SK-N-SH (cell line): ENCODE data around the gene TIAM1. TPM values are rescaled to one million over a fixed set of nuclear protein-coding genes. Genes with fewer than 3 reads are reported as not detected.

Source experiments
- CTCF ChIA-PET: fragments of 300-600, 350-600 bp; formaldehyde crosslinking; extraction: SDS; loops from one replicate; lab custom pipeline; 2021; lab: Yijun Ruan, JAX
- POLR2A ChIA-PET: fragments of 350-600 bp; sonication (Branson Sonifier 250); formaldehyde crosslinking; extraction: SDS; loops from one replicate; lab custom pipeline; 2020; ENCODE audit warnings: antibody characterized with exemption, inconsistent platforms; lab: Yijun Ruan, JAX
- DNase-seq: peaks from one replicate; pipeline ENCODE4 v3.0.0; 2012
- H2AFZ ChIP-seq: fragments of 200-600 bp; sonication (generic); 2 replicates; pipeline ENCODE4 v1.8.1; 2016; ENCODE audit warnings: antibody characterized with exemption, mild to moderate bottlenecking, low read depth
- H3F3A ChIP-seq: fragments of 200-600 bp; sonication (generic); replicated peaks from 2 replicates; pipeline ENCODE3; 2016; ENCODE audit warnings: antibody characterized with exemption, mild to moderate bottlenecking; ENCODE audit not compliant: insufficient read depth
- H3K27ac ChIP-seq, 2 experiments: fragments of 200-500 bp in 1 of 2; fragments of 200-600 bp in 1 of 2; sonication (Bioruptor generic) in 1 of 2; sonication (generic), shearing (Covaris generic) in 1 of 2; 2 replicates each; pipeline versions ENCODE4 v1.5.1 to v1.6.1; 2014 to 2016; ENCODE audit warnings: low read depth in 2 of 2, inconsistent platforms in 1 of 2, low read length in 1 of 2, mild to moderate bottlenecking in 1 of 2, mixed read lengths in 1 of 2
- H3K27me3 ChIP-seq: fragments of 200-600 bp; sonication (generic), shearing (Covaris generic); 2 replicates; pipeline ENCODE4 v1.6.1; 2016; ENCODE audit warnings: mixed run types; ENCODE audit not compliant: insufficient read depth
- H3K36me3 ChIP-seq, 2 experiments: fragments of 200-500 bp in 1 of 2; fragments of 200-600 bp in 1 of 2; sonication (Bioruptor generic) in 1 of 2; sonication (generic) in 1 of 2; replicated peaks in 1 of 2; 2 replicates each; pipeline versions ENCODE3 to v1.5.1; 2014 to 2016; ENCODE audit warnings: low read length in 1 of 2, mild to moderate bottlenecking in 1 of 2; ENCODE audit not compliant: insufficient read depth in 2 of 2, control insufficient read depth in 1 of 2
- H3K4me1 ChIP-seq, 2 experiments: fragments of 200-500 bp in 1 of 2; fragments of 200-600 bp in 1 of 2; sonication (Bioruptor generic) in 1 of 2; sonication (generic), shearing (Covaris generic) in 1 of 2; 2 replicates each; pipeline versions ENCODE4 v1.5.1 to v1.6.1; 2014 to 2016; ENCODE audit warnings: low read depth in 1 of 2, low read length in 1 of 2, mixed run types in 1 of 2; ENCODE audit not compliant: insufficient read depth in 2 of 2, control insufficient read depth in 1 of 2
- H3K4me2 ChIP-seq: fragments of 200-600 bp; sonication (generic), shearing (Covaris generic); 2 replicates; pipeline ENCODE4 v1.6.1; 2017; ENCODE audit warnings: mixed run types
- H3K4me3 ChIP-seq, 2 experiments: fragments of 200-500 bp in 1 of 2; fragments of 200-600 bp in 1 of 2; sonication (Bioruptor generic) in 1 of 2; sonication (generic), shearing (Covaris generic) in 1 of 2; 2 replicates each; pipeline versions ENCODE4 v1.5.1 to v1.8.1; 2014 to 2016; ENCODE audit warnings: low read depth in 2 of 2, inconsistent platforms in 1 of 2, low read length in 1 of 2, mild to moderate bottlenecking in 1 of 2, mixed read lengths in 1 of 2, moderate library complexity in 1 of 2
- H3K79me2 ChIP-seq: fragments of 200-600 bp; sonication (generic); 2 replicates; pipeline ENCODE4 v1.8.1; 2017; ENCODE audit warnings: mild to moderate bottlenecking; ENCODE audit not compliant: insufficient read depth
- H3K9ac ChIP-seq: fragments of 200-600 bp; sonication (generic); 2 replicates; pipeline ENCODE4 v1.6.1; 2017; ENCODE audit warnings: mixed run types
- H3K9me2 ChIP-seq: fragments of 200-600 bp; sonication (generic); 2 replicates; pipeline ENCODE4 v1.6.1; 2017; ENCODE audit warnings: mixed run types
- H3K9me3 ChIP-seq: fragments of 200-600 bp; sonication (generic); 2 replicates; pipeline ENCODE4 v1.6.1; 2017; ENCODE audit warnings: mixed run types, mild to moderate bottlenecking, moderate library complexity
- H4K20me1 ChIP-seq: fragments of 200-600 bp; sonication (generic); 2 replicates; pipeline ENCODE4 v1.6.1; 2017; ENCODE audit warnings: mild to moderate bottlenecking, mixed run types; ENCODE audit not compliant: insufficient read depth
- CHD2 ChIP-seq: fragments of 150-350 bp; IDR thresholded peaks from 2 replicates; pipeline ENCODE4 v1.6.1; 2018; ENCODE audit warnings: low read length; ENCODE audit not compliant: partially characterized antibody
- EZH2phosphoT487 ChIP-seq: fragments of 200-600 bp; sonication (generic); IDR thresholded peaks from 2 replicates; pipeline ENCODE4 v1.6.1; 2017; ENCODE audit warnings: low read depth, mixed run types, mild to moderate bottlenecking, antibody characterized with exemption, moderate library complexity, borderline replicate concordance
- FOXJ3 ChIP-seq: sonication (generic); formaldehyde crosslinking; IDR thresholded peaks from 2 replicates; pipeline ENCODE4 v1.5.1; 2020; ENCODE audit warnings: mild to moderate bottlenecking, missing genetic modification reagents
- FOXM1 ChIP-seq: IDR thresholded peaks from 2 replicates; pipeline ENCODE4 v1.4.0; 2012; ENCODE audit warnings: low read depth, mild to moderate bottlenecking
- GABPA ChIP-seq: IDR thresholded peaks from 2 replicates; pipeline ENCODE4 v1.4.0; 2012; ENCODE audit warnings: low read depth, mild to moderate bottlenecking
- JUND ChIP-seq: IDR thresholded peaks from 2 replicates; pipeline ENCODE4 v1.4.0; 2012
- MEF2A ChIP-seq: IDR thresholded peaks from 2 replicates; pipeline ENCODE4 v1.4.0; 2012; ENCODE audit warnings: low read depth, borderline replicate concordance
- PBX3 ChIP-seq: IDR thresholded peaks from 2 replicates; pipeline ENCODE4; 2012
- RAD21 ChIP-seq: IDR thresholded peaks from 2 replicates; pipeline ENCODE4 v1.6.1; 2012; ENCODE audit warnings: mild to moderate bottlenecking, low read length
- RCOR1 ChIP-seq: fragments of 150-350 bp; IDR thresholded peaks from 2 replicates; pipeline ENCODE4 v1.6.1; 2017; ENCODE audit warnings: antibody characterized with exemption, low read length
- REST ChIP-seq: IDR thresholded peaks from 2 replicates; pipeline ENCODE4 v1.6.1; 2012; ENCODE audit warnings: mild to moderate bottlenecking, low read depth, low read length, moderate library complexity
- TAF1 ChIP-seq: IDR thresholded peaks from 2 replicates; pipeline ENCODE4 v1.6.1; 2012; ENCODE audit warnings: low read depth, mild to moderate bottlenecking, low read length, moderate library complexity, borderline replicate concordance
- TCF12 ChIP-seq: IDR thresholded peaks from 2 replicates; pipeline ENCODE4 v1.4.0; 2012
- TEAD4 ChIP-seq: IDR thresholded peaks from 2 replicates; pipeline ENCODE4 v1.4.0; 2012; ENCODE audit warnings: mild to moderate bottlenecking, borderline replicate concordance; ENCODE audit not compliant: insufficient read depth
- YY1 ChIP-seq: IDR thresholded peaks from 2 replicates; pipeline ENCODE4 v1.4.0; 2012; ENCODE audit warnings: low read depth, mild to moderate bottlenecking
- WGBS: methylation state at CpG from one replicate; pipeline ENCODE4 v1.1.6; 2017; ENCODE audit warnings: low lambda C conversion rate; 5-methylcytosine and 5-hydroxymethylcytosine counted together
- polyA plus RNA-seq, 3 experiments: library from polyadenylated mRNA; depleted of rRNA; stranded (reverse); fragments of >200 nt; gene quantifications; 2 replicates each; pipeline ENCODE4 v1.2.3, GENCODE V29; 2012
- TF ChIP-seq, protein P1 (sequence below): fragments of 150-350 bp; IDR thresholded peaks from 2 replicates; pipeline ENCODE4 v1.6.1; 2017; ENCODE audit warnings: antibody characterized with exemption, low read length, low read depth, borderline replicate concordance
- TF ChIP-seq, protein P2 (sequence below): IDR thresholded peaks from 2 replicates; pipeline ENCODE4 v1.4.0; 2012; ENCODE audit warnings: low read depth, borderline replicate concordance
- TF ChIP-seq, protein P3 (sequence below): IDR thresholded peaks from 2 replicates; pipeline ENCODE4 v1.4.0; 2012; ENCODE audit warnings: low read depth

The TIAM1 gene
- polyA plus RNA-seq, 1 of the 3 experiments (the other 2 are of a cell fraction), result 1.7 TPM

GRCh38 chr21:31345136-31345535 is 1.1 kb upstream of the TIAM1 start:
- Histone ChIP-seq H4K20me1 (no peaks in the 10 kb centered on the region), H3K4me2 (no peak overlapping the region), H3K27ac (no peak overlapping the region), H3K79me2 (no peaks in the 10 kb centered on the region), H3K4me1 (peaks cover 0 to 13% of the 10 kb centered on the region in 2 experiments; a peak in 1 of 4 replicates), H2AFZ (no peak overlapping the region), H3K27me3 (peaks cover 21% of the 10 kb centered on the region; the same call in 1 of the 2 replicates), H3F3A (no peaks in the 10 kb centered on the region), H3K36me3 (no peaks in the 10 kb centered on the region), H3K9me2 (no peaks in the 10 kb centered on the region), H3K4me3 (no peak overlapping the region), H3K9ac (no peak overlapping the region), H3K9me3 (no peaks in the 10 kb centered on the region)
- ChIA-PET POLR2A (no interaction called here), CTCF (no interaction called here)
- WGBS, result 84% methylated on average over 2 of the region's 2 CpGs
- no peak for DNase-seq
- no peak for TF ChIP-seq FOXM1
- TF ChIP-seq MEF2A, result no peak
- TF ChIP-seq YY1, result no peak
- no peak for TF ChIP-seq RCOR1
- no peak for TF ChIP-seq PBX3
- TF ChIP-seq TAF1, result no peak
- no peak for TF ChIP-seq REST
- TF ChIP-seq, protein P1, sequence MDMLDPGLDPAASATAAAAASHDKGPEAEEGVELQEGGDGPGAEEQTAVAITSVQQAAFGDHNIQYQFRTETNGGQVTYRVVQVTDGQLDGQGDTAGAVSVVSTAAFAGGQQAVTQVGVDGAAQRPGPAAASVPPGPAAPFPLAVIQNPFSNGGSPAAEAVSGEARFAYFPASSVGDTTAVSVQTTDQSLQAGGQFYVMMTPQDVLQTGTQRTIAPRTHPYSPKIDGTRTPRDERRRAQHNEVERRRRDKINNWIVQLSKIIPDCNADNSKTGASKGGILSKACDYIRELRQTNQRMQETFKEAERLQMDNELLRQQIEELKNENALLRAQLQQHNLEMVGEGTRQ, result no peak
- TF ChIP-seq EZH2phosphoT487, result no peak
- TF ChIP-seq GABPA, result no peak

DNA sequence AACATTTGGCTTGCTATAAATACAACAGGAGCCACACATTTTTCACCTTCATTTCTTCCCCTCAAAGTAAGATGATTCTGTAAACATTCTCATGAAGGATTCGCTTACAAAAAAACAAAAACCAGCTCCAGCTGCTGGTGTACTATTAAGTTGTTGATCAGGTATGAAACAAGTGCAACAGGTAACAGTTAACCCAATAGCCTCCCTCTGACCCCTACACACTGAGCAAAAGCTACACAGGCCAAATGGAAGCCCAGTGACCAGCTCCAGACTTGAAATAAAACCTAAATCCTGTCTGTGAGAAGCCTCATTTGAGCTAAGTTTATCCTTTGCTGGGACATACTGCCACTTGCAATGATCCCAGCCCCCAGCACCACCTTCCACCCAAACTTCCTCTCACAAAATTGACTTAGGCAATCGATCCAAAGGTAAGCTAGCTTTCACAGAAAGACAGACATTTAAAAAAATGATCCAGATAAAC is 991 bp downstream of the TIAM1 start:
- no peaks in the 10 kb centered on the region for H3F3A ChIP-seq
- no peaks in the 10 kb centered on the region for H3K9me2 ChIP-seq
- no peak overlapping the region for H3K9ac ChIP-seq
- no peaks in the 10 kb centered on the region for H4K20me1 ChIP-seq
- H3K4me2 ChIP-seq, result peak overlapping the region; percentile 89
- H3K27me3 ChIP-seq, result peaks cover 21% of the 10 kb centered on the region; the same call in 1 of the 2 replicates
- ChIA-PET CTCF (interaction anchor here (1.2 to 3.4 kb wide), 5 partner anchors 11 to 261 kb away, joined by 3 to 21 read pairs (median 8); no protein-coding TSS in a partner anchor), POLR2A (no interaction called here)
- DNase-seq, result no peak
- peaks cover 0 to 13% of the 10 kb centered on the region in 2 experiments; a peak in 1 of 4 replicates for H3K4me1 ChIP-seq
- H3K36me3 ChIP-seq, result no peaks in the 10 kb centered on the region
- H3K4me3 ChIP-seq, result peak overlapping the region; percentile 55 to 56; a peak in 3 of 4 replicates
- H3K79me2 ChIP-seq, result no peaks in the 10 kb centered on the region
- H3K27ac ChIP-seq, result no peak overlapping the region
- no peaks in the 10 kb centered on the region for H3K9me3 ChIP-seq
- 52% methylated on average over 2 of the region's 2 CpGs for WGBS
- no peak overlapping the region for H2AFZ ChIP-seq
- no peak for TF ChIP-seq GABPA
- no peak for TF ChIP-seq JUND
- TF ChIP-seq TEAD4, result no peak
- TF ChIP-seq, protein P2, sequence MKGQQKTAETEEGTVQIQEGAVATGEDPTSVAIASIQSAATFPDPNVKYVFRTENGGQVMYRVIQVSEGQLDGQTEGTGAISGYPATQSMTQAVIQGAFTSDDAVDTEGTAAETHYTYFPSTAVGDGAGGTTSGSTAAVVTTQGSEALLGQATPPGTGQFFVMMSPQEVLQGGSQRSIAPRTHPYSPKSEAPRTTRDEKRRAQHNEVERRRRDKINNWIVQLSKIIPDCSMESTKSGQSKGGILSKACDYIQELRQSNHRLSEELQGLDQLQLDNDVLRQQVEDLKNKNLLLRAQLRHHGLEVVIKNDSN, result no peak
- TF ChIP-seq, protein P1, result no peak
- TF ChIP-seq FOXJ3 (CRISPR knock-in tag), result no peak
- no peak for TF ChIP-seq YY1
- TF ChIP-seq, protein P3, sequence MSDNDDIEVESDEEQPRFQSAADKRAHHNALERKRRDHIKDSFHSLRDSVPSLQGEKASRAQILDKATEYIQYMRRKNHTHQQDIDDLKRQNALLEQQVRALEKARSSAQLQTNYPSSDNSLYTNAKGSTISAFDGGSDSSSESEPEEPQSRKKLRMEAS, result no peak
- TF ChIP-seq TCF12, result no peak
- TF ChIP-seq CHD2, result no peak
- TF ChIP-seq RAD21, result no peak
